GM12875 (cell line): ENCODE measurements around the gene LMNA.
A peak's percentile ranks its signal among the peaks of the same experiment; 100 is the strongest.

ENCODE experiments used
- H3K4me3 ChIP-seq: one replicate; pipeline ENCODE4 v1.5.1; 2011; ENCODE audit warnings: low read depth, low read length, control low read depth
- TF ChIP-seq, protein P1 (sequence below): IDR thresholded peaks from 2 replicates; pipeline ENCODE4 v1.5.1; 2011; ENCODE audit warnings: low read depth, mild to moderate bottlenecking, control low read depth, inconsistent platforms, low read length, moderate library complexity, borderline replicate concordance; ENCODE audit not compliant: insufficient read depth

LMNA gene

DNA sequence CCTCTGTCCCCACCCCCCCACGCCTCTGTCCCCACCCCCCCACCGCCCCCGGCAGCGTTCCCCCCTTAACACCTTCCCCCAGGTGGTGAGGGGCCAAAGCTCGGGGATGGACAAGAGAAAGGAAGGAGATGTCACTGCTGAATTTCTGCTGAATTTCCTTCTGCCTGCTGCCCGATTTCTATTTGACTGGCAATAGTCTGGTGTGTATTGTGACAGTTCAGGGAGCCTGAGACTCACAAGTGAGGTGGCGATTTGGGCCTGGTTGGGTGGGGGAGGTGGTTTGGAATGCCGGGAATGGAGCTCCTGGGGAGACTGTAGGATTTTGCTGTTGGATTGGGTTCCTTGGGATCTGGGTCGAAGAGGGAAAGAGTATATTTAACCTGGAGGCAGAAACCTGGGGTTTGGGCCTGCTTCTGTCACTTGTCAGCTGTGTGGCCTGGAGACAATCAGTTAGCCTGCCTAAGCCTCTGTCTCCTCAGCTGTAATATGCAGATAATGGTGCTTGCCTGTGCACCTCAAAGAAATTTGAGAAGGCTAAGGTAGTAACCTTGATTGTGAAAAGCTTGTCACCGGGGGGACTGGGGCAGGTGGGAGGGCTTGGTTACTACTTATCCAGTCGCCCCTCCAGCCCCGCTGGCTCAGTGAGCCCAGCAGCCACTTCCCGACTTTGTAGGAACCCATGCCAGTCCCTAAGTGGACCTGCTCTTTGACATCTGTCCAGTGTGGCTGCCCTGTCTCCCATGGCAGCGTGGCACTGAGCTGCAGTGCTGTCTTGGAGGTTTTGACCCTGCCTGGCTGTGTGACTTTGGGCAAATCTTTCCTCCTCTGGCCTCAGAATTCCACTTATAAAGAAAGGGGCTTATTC, 7.7 kb upstream of the LMNA start:
- TF ChIP-seq, protein P1, sequence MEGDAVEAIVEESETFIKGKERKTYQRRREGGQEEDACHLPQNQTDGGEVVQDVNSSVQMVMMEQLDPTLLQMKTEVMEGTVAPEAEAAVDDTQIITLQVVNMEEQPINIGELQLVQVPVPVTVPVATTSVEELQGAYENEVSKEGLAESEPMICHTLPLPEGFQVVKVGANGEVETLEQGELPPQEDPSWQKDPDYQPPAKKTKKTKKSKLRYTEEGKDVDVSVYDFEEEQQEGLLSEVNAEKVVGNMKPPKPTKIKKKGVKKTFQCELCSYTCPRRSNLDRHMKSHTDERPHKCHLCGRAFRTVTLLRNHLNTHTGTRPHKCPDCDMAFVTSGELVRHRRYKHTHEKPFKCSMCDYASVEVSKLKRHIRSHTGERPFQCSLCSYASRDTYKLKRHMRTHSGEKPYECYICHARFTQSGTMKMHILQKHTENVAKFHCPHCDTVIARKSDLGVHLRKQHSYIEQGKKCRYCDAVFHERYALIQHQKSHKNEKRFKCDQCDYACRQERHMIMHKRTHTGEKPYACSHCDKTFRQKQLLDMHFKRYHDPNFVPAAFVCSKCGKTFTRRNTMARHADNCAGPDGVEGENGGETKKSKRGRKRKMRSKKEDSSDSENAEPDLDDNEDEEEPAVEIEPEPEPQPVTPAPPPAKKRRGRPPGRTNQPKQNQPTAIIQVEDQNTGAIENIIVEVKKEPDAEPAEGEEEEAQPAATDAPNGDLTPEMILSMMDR, result no peak
- peak overlapping the region; percentile 12 for H3K4me3 ChIP-seq

DNA sequence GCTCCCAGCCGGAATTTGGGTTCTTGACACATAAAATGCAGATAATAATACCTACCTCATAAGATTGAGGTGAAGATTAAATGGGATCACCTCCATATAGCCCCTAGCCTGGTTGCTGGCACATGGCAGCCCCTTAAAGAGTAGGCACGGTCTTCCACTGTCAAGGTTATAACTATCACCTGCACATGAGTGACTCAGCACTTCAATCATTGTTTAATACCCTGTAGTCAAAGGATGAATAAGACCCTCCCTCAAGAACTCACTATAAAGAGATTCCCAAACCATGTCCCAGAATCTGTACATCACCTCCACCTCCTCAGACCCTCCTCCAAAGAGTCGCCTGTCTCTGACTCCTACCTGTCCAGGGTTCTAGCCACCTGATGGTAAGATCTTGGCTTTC, 6.5 kb upstream of the LMNA start:
- TF ChIP-seq, protein P1, result no peak
- no peak overlapping the region for H3K4me3 ChIP-seq

DNA sequence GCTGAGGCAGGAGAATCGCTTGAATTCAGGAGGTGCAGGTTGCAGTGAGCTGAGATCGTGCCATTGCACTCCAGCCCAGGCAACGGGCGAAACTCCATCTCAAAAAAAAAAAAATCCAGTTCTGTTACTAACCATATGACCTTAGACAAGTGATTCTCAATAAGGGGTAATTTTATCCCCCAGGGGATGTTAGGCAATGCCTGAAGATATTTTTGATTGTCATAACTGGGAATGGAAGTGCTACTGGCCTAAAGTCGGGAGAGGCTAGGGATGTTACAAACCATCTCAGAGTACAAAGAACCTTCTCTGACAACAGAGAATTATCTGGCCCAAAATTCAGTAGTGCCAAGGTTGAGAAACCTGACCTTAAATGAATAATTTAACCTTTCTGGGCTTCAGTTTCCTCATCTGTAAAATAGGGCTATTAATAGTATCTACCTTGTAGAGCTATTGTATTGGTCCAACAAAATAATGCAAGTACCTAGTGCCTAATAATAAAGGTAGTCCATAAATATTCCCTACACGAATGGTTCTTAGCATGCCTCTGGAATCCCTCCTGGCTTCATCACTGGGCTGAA, 5.8 kb upstream of the LMNA start:
- TF ChIP-seq, protein P1, result no peak
- H3K4me3 ChIP-seq, result no peak overlapping the region

DNA sequence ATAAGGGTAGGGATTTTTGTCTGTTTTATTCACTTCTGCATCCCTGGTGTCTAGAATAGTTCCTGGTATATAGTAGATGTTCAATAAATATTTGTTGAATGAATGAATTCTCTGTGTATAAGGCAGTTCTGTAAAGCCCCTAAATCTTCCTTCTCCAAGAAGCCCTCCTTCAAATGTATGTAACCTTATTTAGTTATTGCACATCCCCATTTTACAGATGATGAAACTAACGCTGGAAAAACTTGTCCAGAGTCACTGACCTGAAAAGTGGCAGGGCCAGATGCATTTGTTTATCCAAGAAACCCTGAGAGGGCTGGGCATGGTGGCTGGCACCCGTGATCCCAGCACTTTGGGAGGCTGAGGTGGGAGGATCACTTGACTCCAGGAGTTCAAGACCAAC, 4.3 kb upstream of the LMNA start:
- no peak overlapping the region for H3K4me3 ChIP-seq
- TF ChIP-seq, protein P1, result no peak

DNA sequence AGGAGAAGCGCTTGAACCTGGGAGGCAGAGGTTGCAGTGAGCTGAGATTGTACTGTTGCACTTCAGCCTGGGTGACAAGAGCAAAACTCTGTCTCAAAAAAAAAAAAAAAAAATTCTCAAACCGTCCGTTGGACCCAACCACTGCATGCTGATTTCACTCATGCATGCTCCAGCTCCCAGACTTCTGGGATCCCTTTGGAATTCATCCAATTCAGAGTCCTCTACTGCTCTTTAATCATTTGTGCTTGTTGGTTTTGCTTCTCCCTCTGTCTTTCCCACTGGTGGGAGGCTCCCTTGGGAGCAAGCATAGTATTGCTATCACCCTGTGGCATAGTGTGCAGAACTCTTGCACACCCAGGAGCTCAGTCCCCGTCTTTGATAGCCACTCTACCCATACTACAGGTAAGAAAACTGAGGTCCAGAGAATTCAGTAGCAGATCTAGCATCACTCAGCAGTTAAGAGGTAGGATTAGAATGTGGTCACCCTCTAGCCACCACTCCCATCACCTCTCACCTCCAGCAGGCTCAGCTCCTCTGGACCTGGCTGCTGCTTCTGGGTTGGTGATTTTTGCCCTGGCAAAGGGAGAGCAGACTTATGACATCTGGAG, 3.1 kb upstream of the LMNA start:
- TF ChIP-seq, protein P1, result no peak

DNA sequence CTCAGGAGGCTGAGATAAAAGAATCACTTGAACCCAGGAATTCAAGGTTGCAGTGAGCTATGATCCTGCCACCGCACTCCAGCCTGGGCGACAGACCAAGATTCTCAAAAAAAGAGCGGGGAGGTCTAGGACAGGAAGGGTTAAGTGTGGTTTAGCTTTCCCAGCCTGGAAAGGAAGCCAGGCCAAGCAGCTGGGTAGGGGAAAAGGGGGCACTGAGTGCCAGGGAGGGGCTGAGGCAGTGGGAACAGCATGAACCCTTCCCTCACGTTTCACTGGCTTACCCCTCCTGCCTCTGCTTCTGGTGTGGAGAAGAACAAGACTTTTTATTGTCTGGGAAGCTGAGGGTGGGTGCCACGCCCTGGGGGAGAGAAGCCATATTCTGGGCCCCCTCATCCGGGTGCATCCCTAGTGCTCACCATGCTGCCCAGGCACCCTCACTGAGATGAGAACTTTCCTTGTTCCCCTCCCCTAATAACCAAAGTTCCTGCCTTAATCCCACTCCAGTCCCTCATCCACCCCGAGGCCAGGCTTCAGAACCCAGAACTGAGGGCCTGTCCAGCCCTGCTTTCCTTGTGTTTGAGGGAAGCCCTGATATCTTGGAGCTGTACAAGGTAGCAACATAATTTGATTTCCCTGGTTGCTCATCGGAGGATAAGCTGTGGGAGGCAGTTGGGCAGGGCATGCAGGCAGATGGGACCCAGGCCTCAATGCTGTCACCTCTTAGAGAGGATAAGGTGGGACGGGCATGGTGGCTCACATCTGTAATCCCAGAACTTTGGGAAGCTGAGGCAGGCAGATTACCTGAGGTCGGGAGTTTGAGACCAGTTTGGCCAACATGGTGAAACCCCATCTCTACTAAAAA, 2.0 kb upstream of the LMNA start:
- no peak overlapping the region for H3K4me3 ChIP-seq
- TF ChIP-seq, protein P1, result no peak

More for the DNA sequence above, 3.1 kb upstream of the LMNA start:
- no peak overlapping the region for H3K4me3 ChIP-seq
